ENCODE data around the gene DCAF17. TPM values are rescaled to one million over a fixed set of nuclear protein-coding genes. Genes with fewer than 3 reads are reported as not detected.

Gene DCAF17
- total and polyA plus RNA-seq, 2 experiments from 2014 or later: 10.6 to 14.4 TPM

DNA sequence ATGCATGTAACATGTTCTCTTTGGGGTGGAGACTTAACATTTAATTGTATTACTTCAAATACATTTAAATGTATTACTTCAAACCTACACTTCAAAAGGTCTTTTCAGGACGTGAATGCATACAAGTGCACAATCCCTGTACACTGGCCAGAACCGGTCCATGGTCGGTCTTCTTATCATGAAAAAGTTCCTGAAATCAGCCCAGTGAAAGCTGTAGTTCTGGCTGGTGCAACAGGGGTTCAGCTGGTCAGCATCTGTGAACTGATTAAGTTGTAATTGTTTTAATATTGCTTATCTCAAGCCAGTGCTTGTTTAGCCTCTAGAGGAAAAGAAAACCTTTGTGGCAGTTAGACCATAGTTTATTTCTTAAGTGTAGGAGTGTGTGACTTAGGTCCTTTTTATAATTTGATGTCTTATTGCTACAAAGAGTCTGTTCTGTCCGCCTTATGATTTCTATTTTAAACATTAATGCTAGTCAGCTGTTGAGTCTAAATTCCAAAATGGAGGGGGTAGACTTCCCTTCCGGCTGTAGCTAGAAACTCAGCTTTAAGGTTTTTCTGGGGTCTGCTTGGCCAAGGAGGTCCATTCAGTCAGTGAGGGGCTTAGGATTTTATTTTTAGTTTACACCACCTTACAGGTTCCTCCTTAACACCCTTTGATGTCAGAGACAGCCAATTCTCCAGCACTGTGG lies 87.5 kb downstream of the DCAF17 start:
- Histone ChIP-seq H3K79me2 (ENCODE audit: insufficient read depth) (peaks cover 24% of the 10 kb centered on the region), H3K9me2 (ENCODE audit: insufficient read depth) (no peaks in the 10 kb centered on the region), H3K4me2 (ENCODE audit: unreplicated experiment) (peak overlapping the region; percentile 92), H3K4me3 (peak overlapping the region; percentile 95), H3K9ac (peak overlapping the region; percentile 94), H3K27me3 (replicated peaks; ENCODE audit: insufficient read depth) (no peaks in the 10 kb centered on the region), H4K20me1 (ENCODE audit: insufficient read depth) (no peaks in the 10 kb centered on the region), H3K36me3 (ENCODE audit: low read depth) (peaks cover 5% of the 10 kb centered on the region; the same call in 1 of the 2 replicates), H3F3A (ENCODE audit: insufficient read depth) (peaks cover 28% of the 10 kb centered on the region; the same call in 1 of the 2 replicates), H3K4me1 (ENCODE audit: insufficient read depth) (peaks cover 20% of the 10 kb centered on the region), H2AFZ (peak overlapping the region; percentile 95), H3K9me3 (ENCODE audit: low read depth) (no peaks in the 10 kb centered on the region), H3K27ac (peak overlapping the region; percentile 94)
- in situ Hi-C loops (cut with MboI): no loop called here
- TF ChIP-seq EZH2 (IDR thresholded peaks at IDR 0.05; ENCODE audit: insufficient read depth, poor library complexity, severe bottlenecking) (no peak), EZH2phosphoT487 (IDR thresholded peaks at IDR 0.05; ENCODE audit: insufficient read depth, low read depth) (no peak)
- WGBS, 2 experiments (ENCODE audit: low coverage in 1 of 2, low lambda C conversion rate in 2 of 2, missing lambda C conversion rate in 2 of 2): 27 to 28% methylated on average over 5 of the region's 5 CpGs
- peak; percentile 3 for DNase-seq

DNA sequence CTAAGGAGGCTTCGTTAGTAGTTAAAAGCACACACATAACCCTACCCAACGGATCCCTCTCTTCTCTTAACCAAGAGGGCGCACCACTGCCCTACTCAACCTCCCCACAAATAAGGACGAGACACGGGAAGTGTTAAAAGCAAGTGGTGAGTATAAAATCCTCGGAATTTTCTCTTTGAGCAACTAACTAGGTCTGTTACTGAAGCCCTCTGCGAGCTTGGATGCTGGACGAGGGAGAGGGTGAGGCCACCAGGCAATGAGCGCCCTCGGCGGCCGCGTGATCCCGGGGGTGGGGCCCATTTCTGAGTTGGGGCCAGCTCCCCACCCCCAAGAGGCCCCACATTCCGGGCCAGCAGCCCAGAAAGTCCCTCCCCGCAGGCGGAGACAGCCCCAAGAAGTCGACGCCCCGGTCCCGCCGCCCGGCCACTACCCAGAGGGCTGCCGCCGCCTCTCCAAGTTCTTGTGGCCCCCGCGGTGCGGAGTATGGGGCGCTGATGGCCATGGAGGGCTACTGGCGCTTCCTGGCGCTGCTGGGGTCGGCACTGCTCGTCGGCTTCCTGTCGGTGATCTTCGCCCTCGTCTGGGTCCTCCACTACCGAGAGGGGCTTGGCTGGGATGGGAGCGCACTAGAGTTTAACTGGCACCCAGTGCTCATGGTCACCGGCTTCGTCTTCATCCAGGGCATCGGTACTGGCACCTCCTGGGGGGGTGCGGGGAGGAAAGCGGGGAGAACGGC lies 88.2 kb downstream of the DCAF17 start, which contains the start of gene CYBRD1:
CYBRD1 (plus strand) TSS at position 423 of the 736 bp plus-strand sequence; CDS start at position 495, 72 bp downstream.
- WGBS, 2 experiments (ENCODE audit: low coverage in 1 of 2, low lambda C conversion rate in 2 of 2, missing lambda C conversion rate in 2 of 2): 1 to 2% methylated on average over 40 to 45 of the region's 45 CpGs
- no peaks in the 10 kb centered on the region for H3K9me3 ChIP-seq (ENCODE audit: low read depth)

DNA sequence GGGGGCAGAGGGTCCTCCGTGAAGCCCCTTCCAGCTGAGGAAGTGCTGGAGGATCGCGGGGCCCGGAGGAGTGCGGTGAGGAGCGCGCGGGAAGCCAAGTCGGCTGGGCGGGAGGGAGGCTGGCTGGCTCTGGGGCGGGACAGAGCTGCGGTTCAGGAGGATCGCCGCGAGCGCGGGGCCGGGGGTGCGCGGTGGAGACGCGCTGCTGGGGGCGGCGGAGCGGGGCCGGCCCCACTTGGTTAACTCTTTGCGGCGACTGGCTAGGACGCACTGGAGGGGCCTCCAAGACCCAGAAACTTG lies 88.7 kb downstream of the DCAF17 start:
- in situ Hi-C loops (cut with MboI): no loop called here
- Histone ChIP-seq H3F3A (ENCODE audit: insufficient read depth) (peaks cover 28% of the 10 kb centered on the region; the same call in 1 of the 2 replicates), H4K20me1 (ENCODE audit: insufficient read depth) (peaks cover 6% of the 10 kb centered on the region; the same call in 1 of the 2 replicates), H3K9me2 (ENCODE audit: insufficient read depth) (no peaks in the 10 kb centered on the region), H3K27me3 (replicated peaks; ENCODE audit: insufficient read depth) (no peaks in the 10 kb centered on the region), H3K9me3 (ENCODE audit: low read depth) (no peaks in the 10 kb centered on the region), H3K79me2 (ENCODE audit: insufficient read depth) (peaks cover 37% of the 10 kb centered on the region), H3K4me2 (ENCODE audit: unreplicated experiment) (peak overlapping the region; percentile 92), H3K4me3 (peak overlapping the region; percentile 95), H3K27ac (peak overlapping the region; percentile 94), H3K36me3 (ENCODE audit: low read depth) (peaks cover 5% of the 10 kb centered on the region; the same call in 1 of the 2 replicates), H2AFZ (peak overlapping the region; percentile 95), H3K4me1 (ENCODE audit: insufficient read depth) (peaks cover 20% of the 10 kb centered on the region), H3K9ac (peak overlapping the region; percentile 94)
- TF ChIP-seq EZH2 (IDR thresholded peaks at IDR 0.05; ENCODE audit: insufficient read depth, poor library complexity, severe bottlenecking) (no peak), EZH2phosphoT487 (IDR thresholded peaks at IDR 0.05; ENCODE audit: insufficient read depth, low read depth) (no peak)
- DNase-seq: peak; percentile 69
- WGBS, 2 experiments (ENCODE audit: low coverage in 1 of 2, low lambda C conversion rate in 2 of 2, missing lambda C conversion rate in 2 of 2): 0 to 1% methylated on average over 2 to 29 of the region's 29 CpGs

More for the DNA sequence above, 88.2 kb downstream of the DCAF17 start, which contains the start of gene CYBRD1:
- DNase-seq: peak; percentile 91
- Histone ChIP-seq H3K36me3 (ENCODE audit: low read depth) (peaks cover 5% of the 10 kb centered on the region; the same call in 1 of the 2 replicates), H4K20me1 (ENCODE audit: insufficient read depth) (peaks cover 1% of the 10 kb centered on the region; the same call in 1 of the 2 replicates), H3F3A (ENCODE audit: insufficient read depth) (peaks cover 28% of the 10 kb centered on the region; the same call in 1 of the 2 replicates), H3K9me2 (ENCODE audit: insufficient read depth) (no peaks in the 10 kb centered on the region), H3K27ac (peak within 1 kb of the TSS; percentile 94), H3K4me3 (peak within 1 kb of the TSS; percentile 95), H3K4me2 (ENCODE audit: unreplicated experiment) (peak within 1 kb of the TSS; percentile 92), H3K4me1 (ENCODE audit: insufficient read depth) (peaks cover 20% of the 10 kb centered on the region), H3K27me3 (replicated peaks; ENCODE audit: insufficient read depth) (no peaks in the 10 kb centered on the region), H2AFZ (peak within 1 kb of the TSS; percentile 95), H3K9ac (peak within 1 kb of the TSS; percentile 94), H3K79me2 (ENCODE audit: insufficient read depth) (peaks cover 32% of the 10 kb centered on the region)
- TF ChIP-seq EZH2 (IDR thresholded peaks at IDR 0.05; ENCODE audit: insufficient read depth, poor library complexity, severe bottlenecking): no peak
- in situ Hi-C loops (cut with MboI): no loop called here

Data from GM23248 (cell line).